Tongue (tissue), 2 donors: Measurements from ENCODE around the gene SPINK5. TPM values are rescaled to one million over a fixed set of nuclear protein-coding genes. Genes with fewer than 3 reads are reported as not detected.

Experiments
- DNase-seq: peaks from one replicate; pipeline ENCODE4 v3.0.0-alpha.2; 2015
- total RNA-seq: library from RNA; depleted of rRNA; stranded (reverse); fragments of >200 nt; gene quantifications from one replicate; pipeline ENCODE4 v1.2.3, GENCODE V29; 2014

Gene SPINK5
- total RNA-seq, 1 donor from 2014 or later: 31.5 TPM

- DNase-seq: no peak
Observed at GRCh38 chr5:148094336-148094735, 30.6 kb downstream of the SPINK5 start.

GRCh38 chr5:148104226-148104625 is 40.4 kb downstream of the SPINK5 start:
- no peak for DNase-seq

DNA sequence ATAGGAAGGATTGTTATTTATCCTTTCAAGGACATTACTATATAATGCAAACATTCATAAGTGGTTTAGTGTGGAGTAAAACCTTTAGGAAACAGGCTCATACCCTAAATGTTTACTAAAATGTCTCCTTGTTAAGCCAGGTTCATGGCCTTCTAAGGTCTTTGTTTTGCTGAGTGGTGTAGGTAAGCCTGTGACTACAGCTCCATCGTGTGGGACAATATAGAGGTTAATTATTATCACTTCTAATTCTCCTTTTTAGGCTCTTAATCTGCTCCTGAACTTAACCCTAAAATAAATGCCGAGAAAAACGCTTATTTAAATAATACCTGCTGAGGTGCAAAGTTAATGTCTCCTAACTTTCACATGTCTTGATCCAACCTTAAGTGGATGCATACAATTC is 43.8 kb downstream of the SPINK5 start:
- DNase-seq: no peak

DNA sequence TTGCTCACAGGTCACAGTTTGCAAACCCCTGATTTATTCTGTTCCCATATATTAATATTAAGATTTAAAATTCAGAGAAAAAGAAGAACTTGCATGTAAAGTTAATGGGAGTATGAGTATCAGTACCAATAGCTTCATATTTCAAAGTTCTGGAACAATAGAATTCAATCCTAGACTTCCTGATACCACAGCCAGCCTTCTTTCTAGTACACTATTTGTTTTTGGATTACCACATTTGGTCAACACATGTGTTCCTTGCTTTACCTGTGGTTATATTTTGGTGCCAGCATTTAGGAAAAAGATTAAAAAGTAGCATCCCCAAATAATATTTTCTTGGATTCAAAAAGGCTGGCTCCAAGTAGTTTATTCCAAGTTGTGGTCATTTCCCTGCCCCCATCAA is 49.5 kb downstream of the SPINK5 start:
- no peak for DNase-seq

DNA sequence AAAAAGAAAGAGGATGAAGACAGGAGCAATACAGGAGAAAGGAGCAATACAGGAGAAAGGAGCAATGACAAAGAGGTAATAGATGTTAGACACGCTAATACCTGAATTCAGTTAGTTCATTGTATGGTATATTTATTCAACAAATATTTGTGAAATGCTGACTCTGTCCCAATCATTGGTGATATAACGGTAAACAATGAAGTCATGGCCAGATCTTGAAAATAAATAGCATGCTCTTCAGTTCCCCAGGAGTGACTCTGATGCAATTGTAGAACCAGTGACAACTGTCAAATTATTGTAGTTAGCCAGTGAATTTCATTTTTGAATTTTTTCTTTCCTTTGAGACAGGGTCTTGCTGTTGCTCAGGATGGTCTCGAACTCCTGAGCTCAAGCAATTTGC is 56.5 kb downstream of the SPINK5 start:
- DNase-seq: no peak

DNA sequence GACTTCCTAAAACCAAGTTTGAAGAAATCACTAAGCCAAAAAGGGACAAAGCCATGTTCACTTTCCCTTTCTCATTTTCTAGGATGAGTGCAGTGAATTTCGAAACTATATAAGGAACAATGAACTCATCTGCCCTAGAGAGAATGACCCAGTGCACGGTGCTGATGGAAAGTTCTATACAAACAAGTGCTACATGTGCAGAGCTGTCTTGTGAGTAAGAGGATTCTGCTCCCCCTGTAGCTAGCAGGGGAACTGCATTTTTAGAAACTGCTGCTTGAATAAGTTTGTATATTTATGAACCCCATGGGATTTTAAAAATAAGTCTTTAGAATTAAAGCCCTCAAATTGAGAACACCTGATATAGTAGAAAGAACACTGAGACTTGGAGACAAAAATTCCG is 61.9 kb downstream of the SPINK5 start:
- DNase-seq: peak; percentile 9

DNA sequence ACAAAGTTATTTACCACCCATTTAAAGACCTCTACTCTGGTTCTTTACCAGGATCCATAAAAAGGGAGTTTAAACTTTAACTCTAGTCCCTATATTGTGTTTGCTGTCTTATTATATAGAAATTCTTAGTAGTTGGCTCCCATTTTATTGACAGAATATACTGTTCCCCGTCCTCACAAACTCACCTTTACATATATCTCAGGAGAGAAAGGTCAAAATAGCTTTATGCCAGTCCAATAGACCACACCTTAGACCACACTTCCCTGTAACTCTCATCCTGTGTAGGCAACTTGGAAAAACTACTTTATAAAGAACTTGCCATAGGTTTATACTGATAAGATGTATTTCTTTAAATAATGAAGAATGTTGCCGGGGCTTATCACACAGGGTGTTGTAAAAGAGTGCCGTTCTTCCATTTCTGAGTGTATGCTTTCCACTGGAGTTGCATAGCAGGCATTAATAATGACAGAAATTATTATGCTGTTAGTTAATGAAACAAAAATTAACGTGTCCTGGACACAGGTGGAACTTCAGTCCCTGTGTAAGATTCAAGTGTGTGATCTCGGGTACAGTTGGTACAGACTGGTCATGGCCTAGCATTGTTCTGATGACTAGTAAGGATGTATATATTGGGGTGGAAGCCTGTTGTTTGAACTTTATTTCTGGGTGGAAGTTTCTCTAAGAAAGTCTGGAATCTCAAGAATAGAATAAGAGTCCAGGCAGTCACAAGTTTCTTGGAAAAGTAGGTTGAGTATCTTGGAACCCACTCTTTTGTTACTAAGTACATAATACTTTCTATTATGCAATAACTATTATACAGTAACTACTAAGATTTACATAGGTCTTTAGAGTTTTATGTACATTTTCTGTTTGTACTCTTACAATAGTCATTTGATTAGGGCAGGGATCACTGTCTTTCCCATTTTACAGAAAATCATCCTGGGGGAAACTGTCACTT is 71.6 kb downstream of the SPINK5 start:
- no peak for DNase-seq

DNA sequence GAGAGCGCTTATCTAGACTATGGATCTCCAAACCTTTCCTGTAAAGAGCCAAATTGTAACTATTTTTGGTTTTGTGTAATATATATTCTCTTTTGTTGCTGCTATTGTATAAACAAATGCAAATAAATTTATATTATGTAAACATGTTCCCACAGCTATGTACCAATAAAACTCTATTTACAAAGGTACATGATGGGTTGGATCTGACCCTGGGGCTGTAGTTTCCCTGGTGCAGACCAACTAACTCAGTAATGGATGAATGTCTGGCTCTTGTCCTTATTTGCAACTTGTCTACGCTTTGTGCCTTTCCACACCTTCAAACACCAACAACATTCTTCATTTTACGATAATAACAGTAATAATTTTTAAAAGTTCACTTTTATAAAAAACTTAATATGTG is 77.1 kb downstream of the SPINK5 start:
- no peak for DNase-seq

DNA sequence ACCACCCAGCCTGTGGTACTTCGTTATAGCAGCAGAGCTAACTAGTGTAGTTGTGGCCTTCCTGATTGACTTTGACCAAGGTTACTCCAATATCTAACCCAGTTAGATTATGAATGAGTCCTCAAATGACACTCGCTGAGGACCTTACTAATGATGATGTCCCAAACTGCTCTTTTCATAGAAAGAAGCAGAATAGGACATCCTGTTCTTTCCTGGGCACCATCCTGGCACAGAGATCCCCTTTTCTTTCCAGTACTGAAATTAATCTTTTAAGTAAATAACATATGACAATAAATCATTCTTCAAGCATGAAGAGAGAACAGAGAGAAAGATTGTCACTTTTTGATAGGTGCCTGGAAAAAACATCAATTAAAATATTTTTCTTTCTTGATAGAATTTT is 77.9 kb downstream of the SPINK5 start:
- no peak for DNase-seq

- DNase-seq: peak; percentile 78
Observed at GRCh38 chr5:148145916-148146315, 82.1 kb downstream of the SPINK5 start.

- no peak for DNase-seq
Observed at GRCh38 chr5:148146487-148146886, 82.7 kb downstream of the SPINK5 start.

- peak; percentile 16 for DNase-seq
Observed at GRCh38 chr5:148147415-148147814, 83.6 kb downstream of the SPINK5 start.

DNA sequence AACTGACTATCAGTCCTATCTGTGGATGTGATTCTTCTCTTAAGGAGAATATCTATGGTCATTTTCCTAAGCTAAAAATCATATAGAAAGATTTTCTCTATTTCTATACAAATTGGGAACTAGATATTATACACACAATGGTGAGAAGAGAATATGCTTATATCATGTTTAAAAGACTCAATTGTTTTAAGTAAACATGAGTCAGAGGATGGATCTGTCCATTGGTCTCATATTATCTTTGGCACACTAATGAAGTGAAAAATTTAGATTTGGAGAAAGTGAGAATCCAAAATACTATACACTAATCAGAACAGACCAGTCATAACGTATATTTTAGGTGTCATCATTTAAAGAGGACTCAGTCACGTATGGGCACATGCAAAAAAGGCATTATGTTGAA is 88.1 kb downstream of the SPINK5 start:
- no peak for DNase-seq

DNA sequence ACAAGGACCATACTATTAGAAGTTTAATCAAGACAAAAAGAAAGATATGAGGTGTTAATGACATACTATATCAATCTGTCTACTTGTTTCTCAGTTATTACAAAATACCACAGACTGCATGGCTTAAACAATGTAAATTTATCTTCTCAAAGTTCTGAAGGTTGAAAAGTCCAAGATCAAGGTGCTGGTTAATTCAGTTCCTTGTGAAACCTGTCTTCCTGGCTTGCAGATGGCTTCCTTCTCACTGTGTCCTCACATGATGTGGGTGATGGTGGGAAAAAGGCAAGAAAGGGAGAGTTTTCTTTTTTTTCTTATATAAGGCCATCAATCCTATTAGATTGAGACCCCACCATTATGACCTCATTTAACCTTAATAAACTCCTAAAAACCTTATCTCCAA is 89.0 kb downstream of the SPINK5 start:
- DNase-seq: no peak

DNA sequence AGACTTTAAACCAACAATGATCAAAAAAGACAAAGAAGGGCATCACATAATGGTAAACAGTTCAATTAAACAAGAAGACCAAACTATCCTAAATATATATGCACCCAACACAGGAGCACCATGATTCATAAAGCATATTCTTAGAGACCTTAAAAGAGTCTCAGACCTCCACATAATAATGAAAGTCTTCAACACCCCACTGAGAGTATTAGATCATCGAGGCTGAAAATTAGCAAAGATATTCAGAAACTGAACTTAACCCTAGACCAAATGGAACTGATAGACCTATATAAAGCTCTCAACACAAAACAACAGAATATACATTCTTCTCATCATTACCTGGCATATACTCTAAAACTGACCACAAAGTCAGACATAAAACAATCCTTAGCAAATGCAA is 92.8 kb downstream of the SPINK5 start:
- no peak for DNase-seq

GRCh38 chr5:148162038-148162437 is 98.3 kb downstream of the SPINK5 start:
- no peak for DNase-seq

DNA sequence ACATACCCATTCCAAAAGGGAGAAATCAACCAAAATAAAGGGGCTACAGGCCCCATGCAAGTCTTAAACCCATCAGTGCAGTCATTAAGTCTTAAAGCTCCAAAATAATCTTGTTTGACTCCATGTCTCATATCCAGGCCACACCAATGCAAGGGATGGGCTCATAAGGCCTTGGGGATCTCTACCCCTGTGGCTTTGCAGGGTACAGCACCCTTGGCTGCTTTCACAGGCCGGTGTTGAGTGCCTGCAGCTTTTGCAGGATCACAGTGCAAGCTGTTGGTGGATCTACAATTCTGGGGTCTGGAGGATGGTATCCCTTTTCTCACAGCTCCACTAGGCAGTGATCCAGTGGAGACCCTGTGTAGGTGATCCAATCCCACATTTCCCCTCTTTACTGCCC is 99.6 kb downstream of the SPINK5 start:
- DNase-seq: no peak

- no peak for DNase-seq
Observed at GRCh38 chr5:148166550-148167283, 102.9 kb downstream of the SPINK5 start.

GRCh38 chr5:148168246-148168645 is 104.5 kb downstream of the SPINK5 start, which contains the start of gene SPINK14:
Gene SPINK14, plus strand, starts transcription at chr5:148168546. Its CDS starts 1,187 bp downstream, at chr5:148169733.
- no peak for DNase-seq

DNA sequence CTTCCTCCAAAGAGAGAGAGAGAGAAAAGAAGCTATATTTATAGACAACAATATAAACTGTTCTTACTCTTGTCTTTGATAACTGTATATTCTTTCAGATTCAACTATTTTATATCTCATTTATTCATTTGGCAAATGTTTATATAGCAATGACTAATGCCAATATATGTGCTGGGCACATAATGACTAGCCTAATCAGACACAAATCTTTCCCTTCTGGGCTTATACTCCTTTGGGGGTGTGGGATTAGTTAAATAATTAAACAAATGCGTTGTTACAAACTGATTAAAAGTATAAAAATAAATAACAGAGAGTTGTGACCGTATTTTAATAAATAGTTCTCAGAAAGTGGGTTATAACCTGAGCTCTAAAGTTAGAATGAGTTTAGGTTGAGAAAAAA is 108.6 kb downstream of the SPINK5 start:
- DNase-seq: no peak

DNA sequence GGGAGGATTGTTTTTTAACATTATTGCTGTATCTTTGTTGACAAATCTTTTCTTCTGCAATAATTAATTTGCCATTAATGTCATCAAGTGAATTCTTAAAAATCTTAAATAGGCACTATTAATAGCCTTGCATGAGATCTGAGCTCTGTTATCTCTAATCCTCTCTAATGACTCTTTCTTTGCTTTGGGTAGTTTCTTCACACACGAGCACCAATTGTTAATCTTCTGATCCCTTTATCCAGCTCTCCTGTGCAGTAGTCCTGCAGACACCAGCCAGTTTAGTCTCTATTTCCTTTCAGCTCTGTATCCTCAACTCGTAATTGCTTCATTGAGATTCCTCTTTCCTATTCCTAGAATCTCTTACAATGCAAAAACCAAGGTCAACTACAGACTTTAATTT is 112.7 kb downstream of the SPINK5 start:
- DNase-seq: no peak

DNA sequence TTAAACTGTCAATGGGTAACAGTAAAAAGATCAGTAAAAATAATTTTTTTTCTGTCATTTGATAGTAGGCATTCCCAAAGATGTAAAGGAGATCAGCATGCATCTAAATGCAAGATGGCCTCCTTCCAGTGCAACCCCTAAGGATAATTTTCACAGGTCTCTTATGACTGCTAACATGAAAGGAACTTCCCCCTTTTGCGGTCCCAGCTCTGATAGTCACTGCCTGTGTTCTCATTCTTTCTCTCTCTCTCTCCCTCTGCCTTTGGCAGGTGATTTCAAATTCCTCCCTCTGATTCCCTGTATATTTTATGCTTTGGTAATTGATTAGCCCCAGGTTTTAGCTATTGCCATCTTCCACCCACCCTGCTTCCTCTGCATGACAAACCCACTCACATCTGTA is 113.4 kb downstream of the SPINK5 start:
- no peak for DNase-seq

GRCh38 chr5:148179234-148179824 is 115.5 kb downstream of the SPINK5 start:
- peak; percentile 66 for DNase-seq
